Vagina (tissue), 2 donors: Measurements from ENCODE around the gene PRDM4.

Source experiments
- POLR2A ChIP-seq, 2 donors: fragments of 450-650 bp; IDR thresholded peaks; one replicate each; pipeline ENCODE4 v1.6.1; 2017; ENCODE audit warnings: antibody characterized with exemption in 2 of 2, mild to moderate bottlenecking in 2 of 2, moderate library complexity in 2 of 2
- POLR2AphosphoS5 ChIP-seq, 2 donors: sonication (generic); formaldehyde crosslinking; IDR thresholded peaks; one replicate each; pipeline ENCODE4 v1.9.0; 2017; ENCODE audit warnings: antibody characterized with exemption in 2 of 2, mild to moderate bottlenecking in 2 of 2, low read depth in 1 of 2; ENCODE audit not compliant: insufficient read depth in 1 of 2
- TF ChIP-seq, protein P1 (sequence below), 3 experiments: fragments of 450-650 bp in 2 of 3; fragments of 200-600 bp in 1 of 3; sonication (generic) in 1 of 3; IDR thresholded peaks; one replicate each; pipeline ENCODE4 v1.5.1; 2017 to 2019; ENCODE audit warnings: antibody characterized with exemption in 3 of 3, mild to moderate bottlenecking in 2 of 3, moderate library complexity in 2 of 3

DNA sequence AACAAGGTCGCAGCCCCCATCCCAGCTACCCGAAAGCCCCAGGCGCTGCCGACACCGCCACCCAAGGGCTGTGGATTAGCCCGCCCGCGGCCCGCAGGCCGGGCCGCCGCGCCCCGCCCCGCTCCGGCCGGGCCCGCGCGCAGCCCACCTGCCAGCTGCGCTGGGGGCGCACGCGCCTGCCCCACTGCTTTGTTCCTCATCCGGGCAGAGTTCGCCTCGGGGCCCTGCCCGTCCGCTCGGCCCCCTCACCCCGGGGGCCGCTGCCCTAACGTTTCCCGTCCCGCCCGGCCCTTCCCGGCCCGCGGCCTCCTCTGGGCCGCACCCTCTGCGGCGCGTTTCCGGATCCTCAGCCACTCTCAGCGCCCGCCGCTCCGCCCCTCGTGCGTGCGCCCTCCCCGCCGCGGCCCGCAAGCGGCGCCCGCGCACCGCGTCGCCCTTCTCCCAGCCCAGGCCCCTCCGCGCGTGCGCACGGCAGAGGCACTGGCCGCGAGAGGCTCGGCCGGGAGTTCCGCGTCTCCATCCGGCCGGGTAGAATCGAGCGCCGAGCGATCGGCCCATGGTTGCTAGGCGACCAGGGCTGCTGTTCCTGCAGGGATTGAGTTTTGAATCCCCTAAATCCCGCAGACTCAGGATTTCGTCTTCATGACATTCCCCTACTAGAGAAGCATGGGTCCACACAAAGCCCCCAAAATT, at the start of gene PRDM4:
- TF ChIP-seq, protein P1, sequence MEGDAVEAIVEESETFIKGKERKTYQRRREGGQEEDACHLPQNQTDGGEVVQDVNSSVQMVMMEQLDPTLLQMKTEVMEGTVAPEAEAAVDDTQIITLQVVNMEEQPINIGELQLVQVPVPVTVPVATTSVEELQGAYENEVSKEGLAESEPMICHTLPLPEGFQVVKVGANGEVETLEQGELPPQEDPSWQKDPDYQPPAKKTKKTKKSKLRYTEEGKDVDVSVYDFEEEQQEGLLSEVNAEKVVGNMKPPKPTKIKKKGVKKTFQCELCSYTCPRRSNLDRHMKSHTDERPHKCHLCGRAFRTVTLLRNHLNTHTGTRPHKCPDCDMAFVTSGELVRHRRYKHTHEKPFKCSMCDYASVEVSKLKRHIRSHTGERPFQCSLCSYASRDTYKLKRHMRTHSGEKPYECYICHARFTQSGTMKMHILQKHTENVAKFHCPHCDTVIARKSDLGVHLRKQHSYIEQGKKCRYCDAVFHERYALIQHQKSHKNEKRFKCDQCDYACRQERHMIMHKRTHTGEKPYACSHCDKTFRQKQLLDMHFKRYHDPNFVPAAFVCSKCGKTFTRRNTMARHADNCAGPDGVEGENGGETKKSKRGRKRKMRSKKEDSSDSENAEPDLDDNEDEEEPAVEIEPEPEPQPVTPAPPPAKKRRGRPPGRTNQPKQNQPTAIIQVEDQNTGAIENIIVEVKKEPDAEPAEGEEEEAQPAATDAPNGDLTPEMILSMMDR (IDR thresholded peaks at IDR 0.05), result peak in 1 of 3 experiments; percentile 35
- TF ChIP-seq POLR2AphosphoS5 (IDR thresholded peaks at IDR 0.05; ENCODE audit: insufficient read depth in 1 of 2, low read depth in 1 of 2) (peak; percentile 32 to 76), POLR2A (IDR thresholded peaks at IDR 0.05) (peak in 1 of 2 donors; percentile 91)
